ENCODE data around the gene GRIA1. TPM values are rescaled to one million over a fixed set of nuclear protein-coding genes. Genes with fewer than 3 reads are reported as not detected.

The GRIA1 gene
- total RNA-seq, 2 donors from 2014 or later, result 2.7 TPM; not detected in 1

DNA sequence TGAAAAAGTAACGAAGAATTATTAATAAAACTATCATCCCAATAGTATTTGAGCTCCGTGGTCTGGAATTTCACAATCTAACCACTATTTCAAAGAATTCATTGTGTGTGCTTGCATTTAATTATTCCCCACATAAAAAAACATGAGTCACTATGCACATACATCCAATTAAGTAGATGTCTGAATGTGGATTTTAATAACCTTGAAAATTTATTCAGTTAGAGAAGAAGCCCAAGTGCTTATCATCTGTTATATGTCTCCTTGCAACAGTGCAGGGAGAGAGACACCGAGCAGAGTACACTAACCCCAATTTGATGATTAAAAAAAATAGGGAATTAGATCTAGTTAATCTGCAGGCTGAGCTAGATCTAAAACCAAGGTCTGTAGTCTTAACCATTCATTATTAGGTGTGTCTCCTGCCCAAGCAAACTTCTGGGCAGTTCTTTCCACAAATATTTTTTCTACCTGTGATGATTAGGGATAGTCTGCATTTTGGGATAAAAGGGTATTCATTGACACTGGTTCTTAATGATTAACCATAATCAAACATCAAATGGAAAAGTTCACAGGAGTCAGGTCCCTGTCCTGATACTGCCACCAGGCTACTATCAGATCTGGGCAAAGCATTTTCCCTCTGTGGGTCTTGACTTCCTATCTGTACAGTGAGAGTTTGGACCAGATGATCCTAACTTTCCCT, 164.2 kb downstream of the GRIA1 start:
- intact Hi-C loops (cut with DNase I), result no loop called here
- 49% methylated on average over 3 of the region's 3 CpGs for WGBS
- TF ChIP-seq, protein P1, sequence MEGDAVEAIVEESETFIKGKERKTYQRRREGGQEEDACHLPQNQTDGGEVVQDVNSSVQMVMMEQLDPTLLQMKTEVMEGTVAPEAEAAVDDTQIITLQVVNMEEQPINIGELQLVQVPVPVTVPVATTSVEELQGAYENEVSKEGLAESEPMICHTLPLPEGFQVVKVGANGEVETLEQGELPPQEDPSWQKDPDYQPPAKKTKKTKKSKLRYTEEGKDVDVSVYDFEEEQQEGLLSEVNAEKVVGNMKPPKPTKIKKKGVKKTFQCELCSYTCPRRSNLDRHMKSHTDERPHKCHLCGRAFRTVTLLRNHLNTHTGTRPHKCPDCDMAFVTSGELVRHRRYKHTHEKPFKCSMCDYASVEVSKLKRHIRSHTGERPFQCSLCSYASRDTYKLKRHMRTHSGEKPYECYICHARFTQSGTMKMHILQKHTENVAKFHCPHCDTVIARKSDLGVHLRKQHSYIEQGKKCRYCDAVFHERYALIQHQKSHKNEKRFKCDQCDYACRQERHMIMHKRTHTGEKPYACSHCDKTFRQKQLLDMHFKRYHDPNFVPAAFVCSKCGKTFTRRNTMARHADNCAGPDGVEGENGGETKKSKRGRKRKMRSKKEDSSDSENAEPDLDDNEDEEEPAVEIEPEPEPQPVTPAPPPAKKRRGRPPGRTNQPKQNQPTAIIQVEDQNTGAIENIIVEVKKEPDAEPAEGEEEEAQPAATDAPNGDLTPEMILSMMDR (IDR thresholded peaks at IDR 0.05), result no peak
- no peak for TF ChIP-seq POLR2A (IDR thresholded peaks at IDR 0.05)
- no peak for TF ChIP-seq POLR2AphosphoS5 (IDR thresholded peaks at IDR 0.05)
- Histone ChIP-seq H3K36me3 (no peaks in the 10 kb centered on the region), H3K4me1 (replicated peaks) (no peaks in the 10 kb centered on the region), H3K27me3 (replicated peaks; ENCODE audit: insufficient read depth) (no peaks in the 10 kb centered on the region), H3K9me3 (no peaks in the 10 kb centered on the region), H3K4me3 (no peak overlapping the region), H3K27ac (no peak overlapping the region)
- DNase-seq (ENCODE audit: low spot score), result no peak

- TF ChIP-seq POLR2AphosphoS5 (IDR thresholded peaks at IDR 0.05) (no peak), POLR2A (IDR thresholded peaks at IDR 0.05) (no peak)
- TF ChIP-seq, protein P1 (IDR thresholded peaks at IDR 0.05), result no peak
- 86% methylated on average over 3 of the region's 3 CpGs for WGBS
- Histone ChIP-seq H3K27me3 (replicated peaks; ENCODE audit: insufficient read depth) (no peaks in the 10 kb centered on the region), H3K4me1 (replicated peaks) (no peaks in the 10 kb centered on the region), H3K36me3 (no peaks in the 10 kb centered on the region), H3K9me3 (no peaks in the 10 kb centered on the region), H3K4me3 (no peak overlapping the region), H3K27ac (no peak overlapping the region)
- DNase-seq (ENCODE audit: low spot score), result no peak
- intact Hi-C loops (cut with DNase I), result no loop called here
These were observed 164.7 kb downstream of the GRIA1 start for GRCh38 chr5:153655201-153655510.

DNA sequence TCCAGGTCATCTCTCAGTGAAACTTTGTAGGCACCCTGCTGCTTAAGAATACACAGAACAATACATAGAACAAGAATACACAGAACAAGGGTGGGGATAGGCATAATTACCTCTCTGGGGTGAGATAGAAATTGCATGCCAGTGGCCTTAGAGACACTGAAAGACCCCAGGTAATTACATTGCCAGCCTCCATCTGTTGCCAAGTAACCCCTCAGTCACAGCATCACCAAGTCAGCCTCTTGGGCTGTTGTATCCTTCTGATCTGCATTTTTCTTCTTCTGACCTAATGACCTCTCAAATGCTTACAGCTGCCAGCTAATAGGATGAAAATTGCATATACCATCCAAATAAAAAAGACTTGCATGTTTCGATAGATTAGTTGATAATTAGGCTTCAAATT, 167.7 kb downstream of the GRIA1 start:
- no peaks in the 10 kb centered on the region for H3K9me3 ChIP-seq
- no peaks in the 10 kb centered on the region for H3K27me3 ChIP-seq (replicated peaks; ENCODE audit: insufficient read depth)
- no peak overlapping the region for H3K27ac ChIP-seq
- H3K36me3 ChIP-seq, result no peaks in the 10 kb centered on the region
- H3K4me3 ChIP-seq, result no peak overlapping the region
- no peak for DNase-seq (ENCODE audit: low spot score)
- H3K4me1 ChIP-seq (replicated peaks), result no peaks in the 10 kb centered on the region
- 68% methylated on average over 1 of the region's 1 CpG for WGBS
- TF ChIP-seq POLR2AphosphoS5 (IDR thresholded peaks at IDR 0.05), result no peak
- TF ChIP-seq, protein P1 (IDR thresholded peaks at IDR 0.05), result no peak
- no peak for TF ChIP-seq POLR2A (IDR thresholded peaks at IDR 0.05)
- intact Hi-C loops (cut with DNase I), result no loop called here

DNA sequence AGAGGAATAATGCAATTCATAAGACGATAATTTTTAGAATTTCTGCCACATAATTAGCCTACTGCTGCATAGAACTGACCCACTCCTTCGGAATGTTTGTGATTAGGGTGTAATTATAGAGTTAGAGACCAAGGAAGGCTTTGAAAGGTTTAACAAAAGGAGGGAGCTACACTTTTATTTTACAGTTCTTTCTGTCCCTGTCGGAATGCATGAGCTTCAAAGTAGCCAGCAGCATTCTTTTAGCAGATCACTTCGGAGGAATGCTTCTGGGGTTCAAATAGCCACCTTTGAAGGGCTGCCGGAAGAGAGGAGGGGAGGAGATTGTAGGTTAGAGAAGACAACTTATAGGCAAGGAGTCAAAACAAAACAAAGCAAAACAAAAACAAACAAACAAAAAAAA, 168.1 kb downstream of the GRIA1 start:
- no peak overlapping the region for H3K4me3 ChIP-seq
- no peaks in the 10 kb centered on the region for H3K27me3 ChIP-seq (replicated peaks; ENCODE audit: insufficient read depth)
- H3K9me3 ChIP-seq, result no peaks in the 10 kb centered on the region
- no peak for DNase-seq (ENCODE audit: low spot score)
- intact Hi-C loops (cut with DNase I), result no loop called here
- TF ChIP-seq POLR2AphosphoS5 (IDR thresholded peaks at IDR 0.05), result no peak
- TF ChIP-seq, protein P1 (IDR thresholded peaks at IDR 0.05), result no peak
- TF ChIP-seq POLR2A (IDR thresholded peaks at IDR 0.05), result no peak
- H3K36me3 ChIP-seq, result no peaks in the 10 kb centered on the region
- WGBS, result 34% methylated on average over 5 of the region's 5 CpGs
- no peak overlapping the region for H3K27ac ChIP-seq
- H3K4me1 ChIP-seq (replicated peaks), result no peaks in the 10 kb centered on the region

GRCh38 chr5:153659039-153659736, 168.7 kb downstream of the GRIA1 start:
- no peaks in the 10 kb centered on the region for H3K36me3 ChIP-seq
- no peaks in the 10 kb centered on the region for H3K4me1 ChIP-seq (replicated peaks)
- no peak for TF ChIP-seq POLR2A (IDR thresholded peaks at IDR 0.05)
- no peak for TF ChIP-seq POLR2AphosphoS5 (IDR thresholded peaks at IDR 0.05)
- no peaks in the 10 kb centered on the region for H3K9me3 ChIP-seq
- no peak overlapping the region for H3K4me3 ChIP-seq
- no peak overlapping the region for H3K27ac ChIP-seq
- no peaks in the 10 kb centered on the region for H3K27me3 ChIP-seq (replicated peaks; ENCODE audit: insufficient read depth)
- intact Hi-C loops (cut with DNase I), result no loop called here
- no peak for DNase-seq (ENCODE audit: low spot score)
- WGBS, result 96% methylated on average over 2 of the region's 2 CpGs
